COR-L47 (cell line): ENCODE measurements around the gene MNT.
"Not testable (repeated sequence)": the region's sequence is repeated elsewhere in the genome, so short reads cannot be mapped to it uniquely, and the experiment has no call there.

ENCODE experiments used
- DNase-seq: peaks from one replicate; lab custom pipeline; 2025; lab: John Stamatoyannopoulos, UW

Gene MNT, protein sequence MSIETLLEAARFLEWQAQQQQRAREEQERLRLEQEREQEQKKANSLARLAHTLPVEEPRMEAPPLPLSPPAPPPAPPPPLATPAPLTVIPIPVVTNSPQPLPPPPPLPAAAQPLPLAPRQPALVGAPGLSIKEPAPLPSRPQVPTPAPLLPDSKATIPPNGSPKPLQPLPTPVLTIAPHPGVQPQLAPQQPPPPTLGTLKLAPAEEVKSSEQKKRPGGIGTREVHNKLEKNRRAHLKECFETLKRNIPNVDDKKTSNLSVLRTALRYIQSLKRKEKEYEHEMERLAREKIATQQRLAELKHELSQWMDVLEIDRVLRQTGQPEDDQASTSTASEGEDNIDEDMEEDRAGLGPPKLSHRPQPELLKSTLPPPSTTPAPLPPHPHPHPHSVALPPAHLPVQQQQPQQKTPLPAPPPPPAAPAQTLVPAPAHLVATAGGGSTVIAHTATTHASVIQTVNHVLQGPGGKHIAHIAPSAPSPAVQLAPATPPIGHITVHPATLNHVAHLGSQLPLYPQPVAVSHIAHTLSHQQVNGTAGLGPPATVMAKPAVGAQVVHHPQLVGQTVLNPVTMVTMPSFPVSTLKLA

GRCh38 chr17:2400877-2401425, at the start of gene MNT:
Gene MNT (minus strand): TSS chr17:2401060. CDS start chr17:2400712, 348 bp downstream.
- DNase-seq = peak; percentile 81

DNA sequence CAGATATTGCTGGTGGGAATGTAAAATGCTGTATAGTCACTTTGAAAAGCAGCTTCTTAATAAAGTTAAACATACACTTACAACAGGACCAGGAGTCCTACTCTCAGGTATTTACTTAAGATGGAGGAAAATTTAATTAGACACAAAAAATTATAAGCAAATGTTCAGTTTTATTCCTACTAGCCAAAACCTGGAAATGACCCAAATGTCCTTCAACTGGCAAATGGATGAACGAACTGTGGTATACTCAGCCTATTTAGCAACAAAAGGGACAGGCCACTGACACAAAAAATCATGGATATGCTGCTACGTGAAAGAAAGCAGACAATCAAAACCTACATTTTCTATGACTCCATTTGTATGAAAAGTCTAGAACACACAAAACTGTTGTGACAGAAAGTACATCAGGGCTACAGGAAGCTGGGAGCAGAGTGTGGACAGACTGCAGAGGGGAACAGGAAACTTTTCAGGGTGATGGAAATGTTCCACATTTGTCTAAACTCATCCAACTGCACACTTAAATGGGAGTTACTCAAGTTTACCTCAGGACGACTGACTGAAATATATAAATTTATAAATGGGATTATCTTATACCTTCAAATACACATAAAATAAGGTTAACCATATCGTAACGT, 49.3 kb upstream of the MNT start:
- DNase-seq = no peak

- DNase-seq = no peak
Measured at GRCh38 chr17:2449486-2449885, 48.6 kb upstream of the MNT start.

DNA sequence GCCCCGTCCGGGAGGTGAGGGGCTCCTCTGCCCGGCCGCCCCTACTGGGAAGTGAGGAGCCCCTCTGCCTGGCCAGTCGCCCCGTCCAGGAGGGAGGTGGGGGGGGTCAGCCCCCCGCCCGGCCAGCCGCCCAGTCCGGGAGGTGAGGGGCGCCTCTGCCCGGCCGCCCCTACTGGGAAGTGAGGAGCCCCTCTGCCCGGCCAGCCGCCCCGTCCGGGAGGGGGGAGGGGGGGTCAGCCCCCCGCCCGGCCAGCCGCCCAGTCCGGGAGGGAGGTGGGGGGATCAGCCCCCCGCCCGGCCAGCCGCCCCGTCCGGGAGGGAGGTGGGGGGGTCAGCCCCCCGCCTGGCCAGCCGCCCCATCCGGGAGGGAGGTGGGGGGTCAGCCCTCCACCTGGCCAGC, 46.6 kb upstream of the MNT start:
- DNase-seq = not testable (repeated sequence)

DNA sequence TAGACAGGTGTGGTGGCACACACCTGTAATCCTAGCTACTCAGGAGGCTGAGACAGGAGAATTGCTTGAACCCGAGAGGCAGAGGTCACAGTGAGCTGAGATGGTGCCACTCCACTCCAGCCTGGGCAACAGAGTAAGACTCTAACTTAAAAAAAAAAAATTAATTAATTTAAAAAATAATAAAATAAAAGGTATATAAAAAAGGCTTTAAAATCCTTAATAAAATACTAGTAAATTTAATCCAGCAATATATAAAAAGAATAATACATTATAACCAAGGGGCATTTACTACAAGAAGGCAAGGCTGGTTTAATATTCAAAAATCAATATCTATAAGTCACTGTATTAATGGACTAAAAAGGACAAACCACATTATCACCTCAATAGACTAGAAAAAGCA, 44.8 kb upstream of the MNT start:
- DNase-seq = no peak

DNA sequence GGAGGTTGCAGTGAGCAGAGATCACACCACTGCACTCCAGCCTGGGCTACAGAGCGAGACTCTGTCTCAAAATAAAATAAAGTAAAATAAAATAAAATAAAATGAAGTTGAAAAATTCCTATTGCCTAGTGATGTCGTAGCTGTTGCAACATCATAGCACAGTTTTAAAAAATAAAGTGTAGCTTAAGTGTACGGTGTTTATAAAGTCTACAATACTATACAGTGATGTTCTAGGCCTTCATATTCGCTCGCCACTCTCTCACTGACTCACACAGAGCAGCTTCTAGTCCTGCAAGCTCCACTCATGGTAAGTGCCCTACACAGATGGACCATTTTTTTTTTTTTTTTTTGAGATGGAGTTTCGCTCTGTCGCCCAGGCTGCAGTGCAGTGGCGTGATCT, 43.5 kb upstream of the MNT start:
- no peak for DNase-seq

GRCh38 chr17:2442166-2442565, 41.3 kb upstream of the MNT start:
- no peak for DNase-seq

- no peak for DNase-seq
Measured at GRCh38 chr17:2440930-2441329, 40.1 kb upstream of the MNT start.

DNA sequence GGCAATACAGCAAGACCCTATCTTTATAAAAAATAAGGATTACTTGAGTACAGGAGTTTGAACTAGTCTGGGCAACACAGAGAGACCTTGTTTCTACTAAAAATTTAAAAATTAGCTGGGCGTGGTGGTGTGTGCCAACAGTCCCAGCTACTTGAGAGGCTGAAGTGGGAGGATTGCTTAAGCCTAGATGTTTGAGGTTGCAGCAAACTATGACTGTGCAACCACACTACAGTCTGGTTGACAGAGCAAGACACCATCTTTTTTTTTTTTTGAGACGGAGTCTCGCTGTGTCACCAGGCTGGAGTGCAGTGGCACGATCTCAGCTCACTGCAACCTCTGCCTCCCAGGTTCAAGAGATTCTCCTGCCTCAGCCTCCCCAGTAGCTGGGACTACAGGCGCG, 39.1 kb upstream of the MNT start:
- not testable (repeated sequence) for DNase-seq

GRCh38 chr17:2438823-2439222, 38.0 kb upstream of the MNT start:
- no peak for DNase-seq

DNA sequence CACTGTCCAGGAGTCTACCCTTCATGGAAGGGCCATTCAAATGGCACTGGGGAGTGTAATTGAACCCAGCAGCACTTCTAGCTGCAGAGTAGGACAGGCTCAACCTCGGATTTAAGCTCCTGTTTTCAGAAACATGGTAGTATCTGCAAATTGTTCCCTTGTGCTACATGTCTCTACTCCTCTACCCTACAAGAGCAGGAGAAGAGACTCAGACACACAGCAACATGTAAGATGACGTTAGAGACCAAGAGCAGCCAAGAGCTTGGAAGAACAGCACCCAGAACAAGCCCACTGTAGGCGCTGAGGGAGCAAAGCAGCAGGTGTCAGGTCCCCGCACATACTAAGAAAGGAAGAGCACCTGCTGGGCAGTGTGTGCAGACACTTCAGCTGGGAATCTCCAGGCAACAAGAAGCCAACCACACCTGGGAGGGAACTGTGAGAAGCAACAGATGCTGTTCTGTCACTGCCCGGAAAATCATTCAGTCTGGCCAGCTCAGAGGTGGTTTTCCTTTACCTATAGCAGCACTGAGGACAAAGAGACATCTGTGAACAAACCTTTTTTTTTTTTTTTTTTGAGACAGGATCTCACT, 35.6 kb upstream of the MNT start:
- DNase-seq = peak; percentile 22

- DNase-seq = no peak
Measured at GRCh38 chr17:2435862-2436261, 35.0 kb upstream of the MNT start.

- DNase-seq = no peak
Measured at GRCh38 chr17:2435181-2435741, 34.4 kb upstream of the MNT start.

DNA sequence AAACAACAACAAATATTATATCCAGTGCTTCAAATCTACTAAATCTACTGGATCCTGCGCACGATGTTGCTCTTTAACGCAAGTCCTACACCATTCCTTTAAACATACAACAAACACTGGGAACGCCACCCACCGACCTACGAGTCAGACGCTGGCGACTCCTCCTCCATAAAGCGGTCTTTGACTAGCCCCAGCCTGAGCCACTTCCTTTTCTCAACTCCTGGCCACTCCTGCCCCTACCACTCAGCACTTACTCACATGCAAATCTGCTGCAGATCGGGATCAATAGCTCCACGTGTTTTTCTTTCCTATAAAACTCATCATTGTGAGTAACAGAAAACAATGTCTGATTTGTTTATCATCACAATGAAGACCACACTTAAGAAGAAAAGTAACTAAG, 32.8 kb upstream of the MNT start:
- DNase-seq = no peak

DNA sequence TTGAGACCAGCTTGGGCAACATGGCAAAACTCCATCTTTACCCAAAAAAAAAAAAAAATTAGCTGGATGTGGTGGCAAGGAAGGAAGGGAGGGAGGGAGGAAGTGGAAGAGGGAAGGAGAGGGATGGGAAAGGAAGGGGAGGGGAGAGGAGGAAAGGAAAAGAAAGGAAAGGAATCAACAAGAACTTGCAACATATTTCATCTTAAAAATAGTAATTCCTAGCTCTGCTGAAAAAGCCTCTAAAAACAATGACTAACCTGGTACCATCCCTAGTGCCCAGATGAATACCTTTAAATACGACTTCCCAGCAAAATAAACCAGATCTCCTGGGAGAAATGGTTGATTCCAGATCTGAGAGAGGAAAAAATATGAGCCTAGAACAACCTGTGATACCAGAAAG, 27.1 kb upstream of the MNT start:
- DNase-seq = no peak

DNA sequence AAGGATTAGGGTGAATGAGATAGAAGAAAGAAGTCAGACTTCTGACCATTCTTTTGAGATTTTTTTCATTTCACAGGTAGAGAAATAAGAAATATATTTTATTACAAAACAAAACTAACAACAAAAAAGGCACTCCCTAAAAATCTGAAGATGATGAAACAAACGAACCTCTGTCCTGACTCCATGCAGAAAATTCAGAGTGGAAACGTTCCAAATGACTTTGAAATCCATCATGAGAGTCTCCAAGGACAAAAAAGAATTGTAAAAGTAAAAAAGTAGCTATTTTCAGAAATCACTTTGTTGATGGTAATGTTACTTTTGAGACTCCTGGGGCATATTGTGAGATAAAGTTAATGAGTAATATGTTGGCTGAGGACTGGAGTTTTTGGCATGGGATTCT, 26.4 kb upstream of the MNT start:
- DNase-seq = no peak

DNA sequence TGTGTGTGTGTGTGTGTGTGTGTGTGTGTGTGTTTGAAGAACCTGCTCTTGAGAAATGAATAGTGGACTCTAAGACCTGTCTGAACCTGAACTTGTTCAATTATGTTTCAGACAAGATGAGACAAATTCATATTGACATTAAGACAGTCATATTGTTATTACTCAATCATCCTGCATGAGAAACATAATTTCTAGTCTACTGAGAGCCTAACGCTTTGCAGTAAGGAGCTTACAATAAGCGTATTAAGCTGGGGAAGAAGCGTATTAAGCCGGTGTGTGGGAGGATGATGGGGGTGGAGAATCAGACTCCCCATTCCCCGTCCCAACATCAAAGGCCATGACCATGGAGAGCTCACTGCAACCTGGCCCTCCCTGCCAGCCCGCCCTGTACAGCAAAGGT, 22.4 kb upstream of the MNT start:
- DNase-seq = no peak

DNA sequence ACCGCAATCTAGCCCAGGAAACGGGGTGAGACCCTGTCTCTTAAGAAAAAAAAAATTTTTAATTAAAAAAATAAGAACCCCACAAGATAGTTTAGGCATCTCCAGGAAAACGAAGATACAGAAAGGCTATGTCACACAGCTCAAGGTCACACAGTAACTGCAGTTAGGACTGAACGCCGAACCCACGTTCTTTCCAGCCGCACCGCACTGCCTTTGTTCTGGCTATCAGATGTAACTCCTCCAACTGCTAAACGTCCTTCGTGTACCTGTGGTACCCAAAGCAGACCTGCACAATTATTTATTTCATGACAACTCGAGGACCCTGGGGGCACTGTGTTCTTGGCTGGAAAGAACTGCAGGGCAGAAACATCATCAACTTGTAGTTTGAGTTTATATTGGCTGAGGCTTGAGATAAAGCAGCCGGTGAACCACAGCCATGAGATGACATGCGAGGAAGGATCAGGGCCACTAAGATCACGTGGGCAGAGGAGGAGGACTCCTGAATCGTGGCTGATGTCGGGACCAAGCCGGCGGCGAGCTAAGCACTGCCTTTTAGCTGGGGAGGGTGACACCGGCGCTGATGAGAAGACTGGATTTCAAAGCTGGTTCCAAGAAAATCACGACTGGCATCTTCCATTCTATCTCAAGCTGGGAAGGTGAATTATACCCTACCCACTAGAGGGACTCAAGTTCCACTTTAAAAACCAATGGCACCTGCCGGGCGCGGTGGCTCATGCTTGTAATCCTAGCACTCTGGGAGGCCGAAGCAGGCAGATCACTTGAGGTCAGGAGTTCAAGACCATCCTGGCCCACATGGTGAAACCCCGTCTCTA, 20.7 kb upstream of the MNT start:
- no peak for DNase-seq

DNA sequence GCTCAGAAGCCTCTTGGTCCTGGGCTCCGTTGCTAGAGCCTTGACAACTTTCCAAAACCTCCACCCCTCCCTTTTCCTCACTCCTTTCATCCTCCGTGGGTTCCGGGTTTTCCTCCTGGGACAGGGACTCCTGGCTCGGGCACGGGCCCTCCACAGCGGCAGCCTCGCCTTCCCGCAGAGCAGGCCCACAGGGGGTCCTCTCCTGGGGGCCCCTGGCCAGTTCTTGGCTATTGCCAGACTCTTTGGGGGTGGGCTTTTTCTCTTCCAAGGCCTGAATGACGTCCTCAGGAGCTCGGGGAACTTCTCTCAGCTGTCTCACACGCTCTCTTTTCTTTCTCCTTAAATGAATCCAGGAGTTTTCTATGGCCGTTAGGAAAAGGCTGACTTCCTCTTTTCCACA, 19.3 kb upstream of the MNT start:
- DNase-seq = no peak

DNA sequence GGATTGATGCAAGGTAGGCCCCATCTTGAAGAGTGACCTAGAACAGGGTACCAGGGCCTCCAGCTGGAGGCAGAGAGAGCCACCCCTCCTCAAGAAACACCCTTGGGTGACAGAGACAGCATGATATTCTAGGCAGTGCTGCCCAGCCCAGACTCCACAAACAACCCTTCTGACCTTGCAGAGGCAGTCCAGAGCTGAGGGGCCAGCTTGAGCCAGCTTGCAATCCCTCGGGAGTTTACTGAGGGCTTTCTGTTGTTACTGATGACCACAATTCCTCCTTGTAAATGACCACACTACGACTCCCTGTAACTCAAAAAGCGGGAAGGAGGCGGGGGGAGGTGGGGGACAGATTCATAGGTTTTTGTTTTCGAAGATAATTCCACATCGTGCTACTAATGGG, 18.6 kb upstream of the MNT start:
- DNase-seq = no peak

DNA sequence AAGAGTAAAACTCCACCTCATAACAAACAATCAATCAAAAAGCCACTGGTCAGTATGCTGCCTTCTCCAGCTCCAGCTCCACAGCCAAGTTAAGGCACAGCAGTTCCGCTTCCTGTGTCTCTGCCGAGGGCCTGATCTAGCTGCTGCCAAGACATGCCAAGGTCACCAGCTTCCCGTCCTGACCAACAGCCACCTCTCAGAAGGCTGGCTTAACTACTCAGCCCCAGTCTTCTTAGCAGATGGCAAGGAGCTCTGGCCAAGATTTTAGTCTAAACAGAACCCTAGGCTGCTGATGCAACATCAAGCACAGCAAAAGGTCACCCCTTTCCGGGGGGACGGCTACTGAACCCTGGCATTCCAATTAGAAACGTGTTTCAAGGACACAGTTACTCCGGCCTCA, 17.7 kb upstream of the MNT start:
- no peak for DNase-seq
